G401 (cell line): ENCODE data around the gene FERMT3. TPM values are rescaled to one million over a fixed set of nuclear protein-coding genes. Genes with fewer than 3 reads are reported as not detected.

Source experiments
- DNase-seq: peaks from one replicate; pipeline ENCODE4 v3.0.0-alpha.2; 2015; ENCODE audit warnings: low spot score
- in situ Hi-C: cut with HindIII; loops from 2 replicates; pipeline ENCODE4 v1.10.0; 2016; ENCODE audit warnings: low sequenced_read_pairs, mixed read lengths
- total RNA-seq: library from RNA; depleted of rRNA; stranded (reverse); fragments of >200 nt; shearing (Covaris generic); gene quantifications from 2 replicates; pipeline ENCODE4 v1.2.3, GENCODE V29; 2014; rRNA removed

Gene FERMT3
- total RNA-seq, 1 experiment from 2014 or later, result 5.9 TPM

DNA sequence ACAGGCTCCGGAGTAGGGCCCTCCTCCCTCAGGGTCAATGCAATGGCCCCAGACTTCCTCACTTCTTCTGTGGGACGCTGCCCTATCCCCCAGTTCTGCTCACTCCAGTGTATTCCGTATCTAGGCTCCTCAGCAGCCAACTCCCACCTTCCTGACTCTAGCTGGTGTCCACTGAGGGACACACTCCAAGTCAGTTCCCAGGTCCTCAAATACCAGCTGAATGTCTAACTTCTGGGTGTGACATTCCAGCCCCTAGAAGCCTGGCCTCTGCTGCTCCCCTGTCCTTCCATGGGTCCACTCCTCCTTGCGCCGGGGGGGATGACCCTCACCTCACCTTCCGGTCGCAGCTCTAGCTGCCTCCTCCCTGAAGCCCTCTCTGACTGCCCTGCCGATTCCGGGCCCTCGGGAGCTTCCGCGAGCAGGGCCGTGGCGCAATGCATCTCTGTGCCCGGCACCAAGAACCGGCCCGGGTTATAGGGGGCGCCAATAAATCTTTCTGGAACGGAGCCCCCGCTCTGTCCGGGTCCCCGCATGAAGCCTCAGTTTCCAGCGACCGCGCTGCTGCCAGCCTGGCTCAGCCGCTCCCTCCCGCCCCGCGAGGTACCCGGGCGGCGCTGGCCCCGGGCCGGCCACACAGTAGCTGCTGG is 62.5 kb downstream of the FERMT3 start:
- DNase-seq, result peak; percentile 65
- in situ Hi-C loops, result no loop called here

DNA sequence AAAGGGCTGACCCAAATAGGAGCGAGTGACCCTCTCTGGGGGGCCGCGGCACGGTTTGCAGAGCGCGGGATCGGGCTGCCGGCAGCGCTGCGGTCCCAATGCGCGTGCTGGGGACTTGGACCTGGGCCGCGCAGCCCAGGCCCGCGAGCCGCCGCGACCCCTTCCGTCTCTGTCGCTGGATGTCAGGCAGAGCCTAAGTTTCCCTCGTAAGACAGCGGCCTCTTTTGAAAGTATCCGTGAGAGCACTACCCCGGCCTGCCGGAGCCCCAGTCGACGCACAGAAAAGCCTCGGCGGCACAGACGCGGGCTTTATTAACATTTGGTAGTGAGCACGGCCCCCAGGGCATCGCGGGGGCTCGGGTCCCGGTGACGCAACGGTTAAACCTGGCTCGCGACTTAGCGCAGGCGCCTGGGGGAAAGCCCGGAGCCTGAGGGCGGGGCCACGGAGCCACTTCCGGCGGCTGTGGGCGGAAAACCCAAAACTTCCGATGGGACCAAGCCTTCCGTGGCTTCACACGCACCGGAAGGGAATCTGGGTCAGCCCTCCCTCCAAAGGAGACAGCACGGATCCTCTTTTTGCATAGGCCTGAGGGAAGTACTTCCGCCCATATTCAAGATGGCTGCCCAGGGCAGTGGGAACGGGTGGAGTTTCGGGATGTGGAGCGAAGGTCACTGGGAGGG is 63.2 kb downstream of the FERMT3 start:
- in situ Hi-C loops, result loop anchor here (10.0 kb wide), 1 partner anchor 65 kb away; the partner anchor contains the start of gene FERMT3
- DNase-seq, result peak; percentile 100

Other genes with a start within 250 kb of the FERMT3 start
- gene COX8A, start 232.1 kb upstream of the FERMT3 start, total RNA-seq, result 499 and 536 TPM in 2 replicates
- 123 and 143 TPM in 2 replicates for gene OTUB1, start 220.3 kb upstream of the FERMT3 start, total RNA-seq
- not detected in 2 replicates for gene FLRT1, start 170.8 kb upstream of the FERMT3 start, total RNA-seq
- gene MACROD1, start 40.6 kb upstream of the FERMT3 start, total RNA-seq, result 85.0 and 93.2 TPM in 2 replicates
- gene STIP1, start 20.6 kb upstream of the FERMT3 start, total RNA-seq, result 241 and 363 TPM in 2 replicates
- gene TRPT1, start 19.5 kb downstream of the FERMT3 start, total RNA-seq, result 28.9 and 46.2 TPM in 2 replicates
- gene NUDT22, start 19.6 kb downstream of the FERMT3 start, total RNA-seq, result 33.3 and 34.2 TPM in 2 replicates
- gene DNAJC4, start 23.8 kb downstream of the FERMT3 start, total RNA-seq, result 10.3 and 24.1 TPM in 2 replicates
- 14.6 and 27.0 TPM in 2 replicates for gene VEGFB, start 27.9 kb downstream of the FERMT3 start, total RNA-seq
- 20.6 and 27.8 TPM in 2 replicates for gene FKBP2, start 34.4 kb downstream of the FERMT3 start, total RNA-seq
- gene PPP1R14B, start 40.2 kb downstream of the FERMT3 start, total RNA-seq, result 293 and 394 TPM in 2 replicates
- 59.3 and 62.7 TPM in 2 replicates for gene PLCB3, start 44.8 kb downstream of the FERMT3 start, total RNA-seq
- 146 and 183 TPM in 2 replicates for gene BAD, start 77.9 kb downstream of the FERMT3 start, total RNA-seq
- 17.8 and 25.9 TPM in 2 replicates for gene GPR137, start 79.1 kb downstream of the FERMT3 start, total RNA-seq
- gene KCNK4, start 84.6 kb downstream of the FERMT3 start, total RNA-seq, result 0.14 TPM in 1 of 2 replicates, not detected in the other
- gene CATSPERZ, start 93.6 kb downstream of the FERMT3 start, total RNA-seq, result not detected in 2 replicates
- 42.0 and 75.5 TPM in 2 replicates for gene ESRRA, start 98.8 kb downstream of the FERMT3 start, total RNA-seq
- 313 and 472 TPM in 2 replicates for gene TRMT112, start 110.8 kb downstream of the FERMT3 start, total RNA-seq
- gene PRDX5, start 111.4 kb downstream of the FERMT3 start, total RNA-seq, result 341 and 414 TPM in 2 replicates
- gene CCDC88B, start 133.5 kb downstream of the FERMT3 start, total RNA-seq, result 15.1 and 26.6 TPM in 2 replicates
- 113 and 126 TPM in 2 replicates for gene RPS6KA4, start 152.4 kb downstream of the FERMT3 start, total RNA-seq